DOHH2 (cell line): ENCODE results near the gene CHRDL2.

Experiments used
- H3F3A ChIP-seq: fragments of 200-600 bp; sonication (generic), shearing (Covaris generic); 2 replicates; pipeline ENCODE4 v1.6.0; 2016; ENCODE audit warnings: antibody characterized with exemption, mild to moderate bottlenecking; ENCODE audit not compliant: control insufficient read depth, insufficient read depth
- H3K27ac ChIP-seq: fragments of 200-600 bp; sonication (generic); 2 replicates; pipeline ENCODE4 v1.5.1; 2014; ENCODE audit warnings: low read depth, mild to moderate bottlenecking, low read length, moderate library complexity
- H3K27me3 ChIP-seq: fragments of 200-600 bp; sonication (generic); 2 replicates; pipeline ENCODE4 v1.6.1; 2014; ENCODE audit warnings: mild to moderate bottlenecking, low read length, mixed read lengths; ENCODE audit not compliant: control insufficient read depth
- H3K36me3 ChIP-seq: fragments of 200-600 bp; sonication (generic); 2 replicates; pipeline ENCODE4 v1.6.1; 2014; ENCODE audit warnings: mild to moderate bottlenecking, low read length, moderate library complexity, mixed read lengths; ENCODE audit not compliant: control insufficient read depth
- H3K4me1 ChIP-seq: fragments of 200-600 bp; sonication (generic); 2 replicates; pipeline ENCODE4 v1.6.1; 2014; ENCODE audit warnings: mild to moderate bottlenecking, low read length, mixed read lengths; ENCODE audit not compliant: control insufficient read depth
- H3K4me2 ChIP-seq: fragments of 200-600 bp; sonication (generic); 2 replicates; pipeline ENCODE4 v1.6.0; 2014; ENCODE audit warnings: mild to moderate bottlenecking, low read length, moderate library complexity
- H3K4me3 ChIP-seq: fragments of 200-600 bp; sonication (generic); 2 replicates; pipeline ENCODE4 v1.5.1; 2014; ENCODE audit warnings: mild to moderate bottlenecking, low read length, mixed read lengths
- H3K79me2 ChIP-seq: fragments of 200-600 bp; sonication (generic); 2 replicates; pipeline ENCODE4 v1.6.1; 2014; ENCODE audit warnings: mild to moderate bottlenecking, low read length, mixed read lengths; ENCODE audit not compliant: control insufficient read depth
- H3K9me2 ChIP-seq: fragments of 200-600 bp; sonication (generic); replicated peaks from 2 replicates; pipeline ENCODE4 v1.6.1; 2014; ENCODE audit warnings: mild to moderate bottlenecking, low read length, mixed read lengths; ENCODE audit not compliant: control insufficient read depth
- H3K9me3 ChIP-seq: fragments of 200-600 bp; sonication (generic); 2 replicates; pipeline ENCODE4 v1.6.1; 2014; ENCODE audit warnings: antibody characterized with exemption, low read length, mixed read lengths; ENCODE audit not compliant: control insufficient read depth, insufficient read depth
- H4K20me1 ChIP-seq: fragments of 200-600 bp; sonication (generic); 2 replicates; pipeline ENCODE4 v1.6.0; 2014; ENCODE audit warnings: low read depth, mild to moderate bottlenecking, antibody characterized with exemption, low read length, moderate library complexity; ENCODE audit not compliant: control insufficient read depth, insufficient read depth
- EZH2phosphoT487 ChIP-seq: fragments of 200-600 bp; sonication (generic); IDR thresholded peaks from 2 replicates; pipeline ENCODE4 v1.6.1; 2017; ENCODE audit warnings: borderline replicate concordance, mild to moderate bottlenecking, antibody characterized with exemption, low read length, moderate library complexity, mixed read lengths
- TF ChIP-seq, protein P1 (sequence below): fragments of 200-600 bp; sonication (generic); IDR thresholded peaks from one replicate; pipeline ENCODE4 v1.5.1; 2014; ENCODE audit warnings: antibody characterized with exemption, mild to moderate bottlenecking, low read depth, low read length; ENCODE audit not compliant: poor library complexity, severe bottlenecking

Gene CHRDL2

GRCh38 chr11:74696939-74697675 lies 34.1 kb downstream of the CHRDL2 start:
- H3K4me2 ChIP-seq, result no peak overlapping the region
- H3K4me3 ChIP-seq, result no peak overlapping the region
- no peak overlapping the region for H3K27ac ChIP-seq

DNA sequence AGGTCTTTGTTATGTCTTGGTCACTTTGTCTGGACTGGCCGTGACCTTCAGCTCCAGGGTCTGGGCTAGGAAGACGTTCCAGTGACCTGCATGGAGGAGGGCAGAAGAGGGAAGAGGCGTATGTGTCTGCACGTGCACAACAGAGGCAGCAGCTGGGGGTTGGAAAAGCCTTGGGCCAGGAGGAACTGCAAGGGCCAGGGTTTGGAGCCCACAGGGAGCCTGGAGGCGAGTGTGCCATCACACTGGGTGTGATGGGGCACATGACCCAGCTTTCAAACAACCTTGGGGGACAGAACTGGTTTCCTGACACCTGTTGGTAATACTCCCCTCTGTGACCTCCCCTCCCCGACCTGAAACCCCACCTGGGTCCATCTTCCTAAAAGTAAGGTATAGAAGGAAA lies 34.7 kb downstream of the CHRDL2 start:
- no peak for TF ChIP-seq EZH2phosphoT487
- TF ChIP-seq, protein P1, sequence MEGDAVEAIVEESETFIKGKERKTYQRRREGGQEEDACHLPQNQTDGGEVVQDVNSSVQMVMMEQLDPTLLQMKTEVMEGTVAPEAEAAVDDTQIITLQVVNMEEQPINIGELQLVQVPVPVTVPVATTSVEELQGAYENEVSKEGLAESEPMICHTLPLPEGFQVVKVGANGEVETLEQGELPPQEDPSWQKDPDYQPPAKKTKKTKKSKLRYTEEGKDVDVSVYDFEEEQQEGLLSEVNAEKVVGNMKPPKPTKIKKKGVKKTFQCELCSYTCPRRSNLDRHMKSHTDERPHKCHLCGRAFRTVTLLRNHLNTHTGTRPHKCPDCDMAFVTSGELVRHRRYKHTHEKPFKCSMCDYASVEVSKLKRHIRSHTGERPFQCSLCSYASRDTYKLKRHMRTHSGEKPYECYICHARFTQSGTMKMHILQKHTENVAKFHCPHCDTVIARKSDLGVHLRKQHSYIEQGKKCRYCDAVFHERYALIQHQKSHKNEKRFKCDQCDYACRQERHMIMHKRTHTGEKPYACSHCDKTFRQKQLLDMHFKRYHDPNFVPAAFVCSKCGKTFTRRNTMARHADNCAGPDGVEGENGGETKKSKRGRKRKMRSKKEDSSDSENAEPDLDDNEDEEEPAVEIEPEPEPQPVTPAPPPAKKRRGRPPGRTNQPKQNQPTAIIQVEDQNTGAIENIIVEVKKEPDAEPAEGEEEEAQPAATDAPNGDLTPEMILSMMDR, result no peak
- Histone ChIP-seq H3K4me2 (no peak overlapping the region), H3K79me2 (no peaks in the 10 kb centered on the region)

More at GRCh38 chr11:74696939-74697675, 34.1 kb downstream of the CHRDL2 start:
- no peaks in the 10 kb centered on the region for H3K9me2 ChIP-seq
- H3K4me1 ChIP-seq, result no peaks in the 10 kb centered on the region
- H3K36me3 ChIP-seq, result no peaks in the 10 kb centered on the region
- peaks cover 39% of the 10 kb centered on the region for H3K27me3 ChIP-seq
- TF ChIP-seq EZH2phosphoT487, result no peak
- TF ChIP-seq, protein P1, result no peak
- H3F3A ChIP-seq, result no peaks in the 10 kb centered on the region
- no peaks in the 10 kb centered on the region for H4K20me1 ChIP-seq
- no peaks in the 10 kb centered on the region for H3K79me2 ChIP-seq
- H3K9me3 ChIP-seq, result no peaks in the 10 kb centered on the region

GRCh38 chr11:74695705-74696280 lies 35.4 kb downstream of the CHRDL2 start:
- Histone ChIP-seq H3K9me3 (no peaks in the 10 kb centered on the region), H3K36me3 (no peaks in the 10 kb centered on the region), H3K4me2 (no peak overlapping the region), H3K79me2 (no peaks in the 10 kb centered on the region), H3K4me3 (no peak overlapping the region), H3F3A (no peaks in the 10 kb centered on the region), H4K20me1 (no peaks in the 10 kb centered on the region), H3K4me1 (no peaks in the 10 kb centered on the region), H3K27me3 (peaks cover 43% of the 10 kb centered on the region), H3K9me2 (no peaks in the 10 kb centered on the region), H3K27ac (no peak overlapping the region)
- no peak for TF ChIP-seq EZH2phosphoT487
- TF ChIP-seq, protein P1, result no peak

More for the DNA sequence above, 34.7 kb downstream of the CHRDL2 start:
- Histone ChIP-seq H3K27ac (no peak overlapping the region), H3F3A (no peaks in the 10 kb centered on the region), H4K20me1 (no peaks in the 10 kb centered on the region), H3K9me3 (no peaks in the 10 kb centered on the region), H3K36me3 (no peaks in the 10 kb centered on the region), H3K4me3 (no peak overlapping the region), H3K27me3 (peaks cover 43% of the 10 kb centered on the region), H3K4me1 (no peaks in the 10 kb centered on the region), H3K9me2 (no peaks in the 10 kb centered on the region)
